Activated CD4-positive, alpha-beta T cell treated with anti-CD3 and anti-CD28 coated beads, Interleukin-2, Interleukin-4, amounts not matched to agents 100 ng/mL and 50 ng/mL, durations not matched to agents 16 hours and 8 hours (primary cell): ENCODE results near the gene ZC3H12C.
A peak's percentile ranks its signal among the peaks of the same experiment; 100 is the strongest.

ENCODE experiments used
- DNase-seq: peaks from one replicate; pipeline ENCODE4 v3.0.0-alpha.2; 2020; ENCODE audit warnings: low spot score

The ZC3H12C gene

DNA sequence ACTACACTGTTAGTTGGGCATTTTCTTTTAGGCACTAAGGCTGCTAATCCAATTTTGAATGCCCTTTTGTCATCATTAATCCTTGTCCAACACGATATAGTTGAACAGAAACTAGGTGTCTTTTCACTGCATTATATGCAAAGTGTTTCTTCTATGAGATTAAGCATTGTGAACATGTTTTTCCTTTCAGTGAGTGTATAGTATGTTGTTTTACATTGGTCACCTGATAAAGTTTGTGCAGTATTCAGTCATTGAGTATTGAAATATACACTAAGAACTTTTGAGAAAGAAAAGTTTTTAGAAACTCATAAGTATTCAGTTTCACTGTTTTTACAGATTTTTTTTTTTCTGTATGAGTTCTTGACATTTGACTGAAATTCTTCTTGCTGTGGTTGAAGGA, 59.0 kb downstream of the ZC3H12C start:
- DNase-seq, result no peak

DNA sequence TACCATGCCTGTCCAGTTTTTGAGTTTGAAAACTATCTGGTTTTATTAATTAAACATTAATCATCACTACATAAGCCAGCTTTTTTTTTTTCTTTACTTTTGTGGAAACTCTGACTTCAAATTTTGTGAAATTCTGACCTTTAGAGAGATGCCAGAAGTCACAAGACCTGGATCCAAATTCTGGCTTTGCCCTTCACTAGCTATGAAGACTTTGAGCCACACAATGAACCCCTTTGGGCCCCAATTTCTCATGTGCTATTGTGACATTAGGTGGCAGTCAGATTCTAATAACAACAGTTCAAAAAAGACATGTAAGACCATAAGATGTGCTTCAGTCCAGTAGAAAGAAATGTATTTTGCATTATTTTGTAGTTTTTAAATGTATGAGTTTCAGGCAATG, 60.3 kb downstream of the ZC3H12C start:
- no peak for DNase-seq

DNA sequence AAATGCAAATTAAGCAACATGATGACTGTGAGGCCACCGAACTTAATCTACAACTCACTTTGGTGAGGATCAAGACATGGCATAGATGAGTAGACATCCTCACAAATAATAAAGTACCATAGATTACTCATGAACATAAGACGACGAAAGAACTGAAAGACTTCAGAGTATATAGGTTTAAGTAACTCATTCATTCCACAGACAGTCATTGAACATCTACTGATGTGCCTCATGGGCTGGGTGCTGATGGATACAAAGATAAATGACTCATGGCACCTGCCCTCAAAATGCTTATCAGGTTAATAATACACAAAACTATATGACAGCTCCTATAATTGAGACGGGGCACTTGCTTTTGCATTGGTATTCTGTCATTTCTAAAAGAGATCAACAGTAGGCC, 63.3 kb downstream of the ZC3H12C start:
- no peak for DNase-seq

- no peak for DNase-seq
Observed at GRCh38 chr11:110158317-110159200, 65.4 kb downstream of the ZC3H12C start.

- DNase-seq, result no peak
Observed at GRCh38 chr11:110159476-110159875, 66.3 kb downstream of the ZC3H12C start.

DNA sequence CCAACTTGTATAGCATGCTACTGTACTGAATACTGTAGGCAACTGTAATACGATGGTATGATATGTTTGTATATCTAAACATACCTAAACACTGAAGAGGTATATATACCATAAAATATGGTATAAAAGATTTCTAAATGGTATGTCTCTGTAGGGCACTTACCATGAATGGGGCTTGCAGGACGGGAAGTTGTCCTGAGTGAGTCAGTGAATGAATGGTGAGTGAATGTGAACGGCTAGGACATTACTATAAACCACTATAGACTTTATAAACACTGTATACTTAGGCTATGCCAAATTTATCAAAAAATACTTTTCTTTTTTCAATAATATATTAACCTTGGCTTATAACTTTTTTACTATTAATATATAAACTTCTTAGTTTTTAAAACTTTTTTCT, 66.8 kb downstream of the ZC3H12C start:
- DNase-seq, result no peak

GRCh38 chr11:110160437-110160836, 67.2 kb downstream of the ZC3H12C start:
- no peak for DNase-seq

GRCh38 chr11:110161061-110161460, 67.9 kb downstream of the ZC3H12C start:
- DNase-seq, result no peak

DNA sequence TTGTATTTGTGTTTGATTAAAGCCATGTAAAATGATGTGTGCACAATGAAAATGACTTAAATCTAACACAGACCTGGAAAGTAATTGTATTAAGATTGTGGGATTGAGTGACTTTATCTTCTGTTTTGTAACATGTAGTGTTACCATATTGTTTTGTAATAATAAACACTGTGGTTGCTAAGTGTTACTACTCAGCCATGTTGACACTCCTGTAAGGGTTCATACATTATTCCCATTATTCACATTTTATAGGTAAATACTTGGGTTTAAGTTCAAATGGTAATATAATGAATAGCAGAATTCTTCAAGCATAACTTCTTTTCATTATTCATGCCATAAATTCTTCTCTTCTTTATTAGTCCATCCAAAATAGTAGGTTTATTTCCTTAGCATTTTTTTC, 69.0 kb downstream of the ZC3H12C start:
- no peak for DNase-seq

GRCh38 chr11:110165039-110165925, 72.1 kb downstream of the ZC3H12C start:
- no peak for DNase-seq

GRCh38 chr11:110168033-110168803, 75.0 kb downstream of the ZC3H12C start:
- DNase-seq, result no peak

GRCh38 chr11:110169738-110170137, 76.5 kb downstream of the ZC3H12C start:
- DNase-seq, result no peak

GRCh38 chr11:110172468-110173065, 79.4 kb downstream of the ZC3H12C start:
- DNase-seq, result no peak

DNA sequence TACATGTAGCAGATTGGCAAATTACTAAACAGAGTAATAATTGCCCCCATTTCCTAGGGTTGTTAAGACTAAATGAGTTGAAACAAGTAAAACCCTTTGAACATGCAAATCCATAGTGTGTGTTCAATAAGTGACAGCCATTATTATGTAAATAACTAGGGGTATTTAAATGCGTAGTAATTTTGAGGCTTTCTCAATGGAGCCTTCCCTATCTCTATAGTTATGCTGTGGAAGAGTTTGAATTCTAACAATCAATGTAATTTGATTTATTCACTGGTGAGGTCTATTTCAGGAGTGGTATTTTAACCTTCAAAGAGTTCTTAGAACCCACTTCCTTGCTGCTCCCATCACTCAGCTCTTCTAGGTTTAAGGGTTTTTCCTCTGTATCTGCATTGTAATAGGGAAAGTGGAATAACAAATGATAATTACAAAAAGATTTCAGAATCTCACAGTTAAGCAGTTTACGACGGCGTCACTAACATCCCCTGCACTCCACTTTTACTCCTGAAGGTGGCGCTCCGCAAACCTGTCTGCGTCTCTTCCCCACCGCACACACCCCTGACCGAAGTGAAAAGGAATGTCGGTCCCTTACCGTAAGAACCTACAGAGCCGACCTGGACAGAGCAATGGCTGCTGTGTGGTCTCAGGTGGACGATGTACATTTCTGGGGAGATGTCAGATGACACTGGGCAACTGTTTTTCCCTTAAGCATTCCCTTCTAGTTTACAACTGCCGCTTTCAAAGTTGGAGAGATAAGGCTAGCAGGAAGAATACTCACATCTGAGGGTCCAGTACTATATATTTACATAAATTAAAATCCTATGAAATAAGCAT, 80.8 kb downstream of the ZC3H12C start:
- peak; percentile 68 for DNase-seq

DNA sequence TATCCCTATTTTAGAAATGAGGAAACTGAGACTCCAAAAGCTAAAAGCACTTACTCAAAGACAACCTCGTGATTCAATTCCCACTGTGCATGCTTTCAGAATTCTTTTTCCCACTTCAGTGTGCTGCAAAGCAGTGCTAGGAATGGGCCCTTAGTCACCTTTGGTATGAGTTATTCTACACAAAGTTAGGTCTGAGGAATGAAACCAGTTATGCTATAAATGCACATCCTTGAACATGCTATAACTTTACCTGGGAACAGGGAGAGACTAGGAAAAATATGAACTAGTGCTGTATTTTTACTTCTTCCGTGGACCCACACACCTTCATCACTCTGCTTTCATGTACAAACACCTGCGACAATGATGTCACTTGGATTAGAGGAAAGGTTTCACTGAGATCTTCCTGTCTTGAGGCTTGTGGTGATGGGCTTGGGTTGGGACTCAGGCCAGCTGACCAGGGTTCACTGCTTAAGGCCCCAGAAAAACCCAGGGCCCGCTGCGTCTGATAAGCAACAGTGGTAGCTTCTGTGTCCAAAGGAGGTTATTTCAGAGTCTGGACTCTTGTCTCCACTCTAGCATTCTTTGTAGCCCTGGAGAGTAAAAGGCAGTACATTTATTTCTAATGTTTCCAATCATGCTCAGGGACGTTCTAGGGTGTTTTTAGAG, 81.6 kb downstream of the ZC3H12C start:
- no peak for DNase-seq

- no peak for DNase-seq
Observed at GRCh38 chr11:110176366-110177085, 83.3 kb downstream of the ZC3H12C start.

DNA sequence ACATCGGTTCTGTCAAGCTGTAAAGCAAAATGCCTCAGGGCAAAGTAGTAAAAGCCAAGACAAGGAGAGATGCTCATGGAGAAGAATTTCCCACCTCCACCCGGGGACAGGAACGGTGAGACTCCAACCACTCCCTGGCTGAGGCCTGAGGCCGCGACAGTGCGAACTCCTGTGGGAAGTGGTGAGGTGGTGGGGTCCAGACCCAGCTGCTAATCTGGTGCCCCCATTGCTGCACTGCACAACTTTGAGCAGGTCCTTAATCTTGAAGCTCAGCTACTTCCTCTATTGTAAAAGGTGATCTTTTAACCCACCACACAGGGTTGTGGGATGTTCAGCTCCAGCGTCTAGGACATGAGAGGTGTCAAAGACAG, 83.9 kb downstream of the ZC3H12C start:
- DNase-seq, result no peak

- no peak for DNase-seq
Observed at GRCh38 chr11:110179064-110179463, 85.9 kb downstream of the ZC3H12C start.

- DNase-seq, result peak; percentile 15
Observed at GRCh38 chr11:110182886-110183285, 89.7 kb downstream of the ZC3H12C start.

- no peak for DNase-seq
Observed at GRCh38 chr11:110184456-110184855, 91.3 kb downstream of the ZC3H12C start.
